Measurements from ENCODE around the gene SAP25. TPM values are rescaled to one million over a fixed set of nuclear protein-coding genes. Genes with fewer than 3 reads are reported as not detected.
A peak's percentile ranks its signal among the peaks of the same experiment; 100 is the strongest.

SAP25 gene
- total and polyA plus RNA-seq, 2 of the 8 experiments (the other 6 are each of a cell fraction or from before 2014, with no cell fraction given) = 3.6 to 5.8 TPM

DNA sequence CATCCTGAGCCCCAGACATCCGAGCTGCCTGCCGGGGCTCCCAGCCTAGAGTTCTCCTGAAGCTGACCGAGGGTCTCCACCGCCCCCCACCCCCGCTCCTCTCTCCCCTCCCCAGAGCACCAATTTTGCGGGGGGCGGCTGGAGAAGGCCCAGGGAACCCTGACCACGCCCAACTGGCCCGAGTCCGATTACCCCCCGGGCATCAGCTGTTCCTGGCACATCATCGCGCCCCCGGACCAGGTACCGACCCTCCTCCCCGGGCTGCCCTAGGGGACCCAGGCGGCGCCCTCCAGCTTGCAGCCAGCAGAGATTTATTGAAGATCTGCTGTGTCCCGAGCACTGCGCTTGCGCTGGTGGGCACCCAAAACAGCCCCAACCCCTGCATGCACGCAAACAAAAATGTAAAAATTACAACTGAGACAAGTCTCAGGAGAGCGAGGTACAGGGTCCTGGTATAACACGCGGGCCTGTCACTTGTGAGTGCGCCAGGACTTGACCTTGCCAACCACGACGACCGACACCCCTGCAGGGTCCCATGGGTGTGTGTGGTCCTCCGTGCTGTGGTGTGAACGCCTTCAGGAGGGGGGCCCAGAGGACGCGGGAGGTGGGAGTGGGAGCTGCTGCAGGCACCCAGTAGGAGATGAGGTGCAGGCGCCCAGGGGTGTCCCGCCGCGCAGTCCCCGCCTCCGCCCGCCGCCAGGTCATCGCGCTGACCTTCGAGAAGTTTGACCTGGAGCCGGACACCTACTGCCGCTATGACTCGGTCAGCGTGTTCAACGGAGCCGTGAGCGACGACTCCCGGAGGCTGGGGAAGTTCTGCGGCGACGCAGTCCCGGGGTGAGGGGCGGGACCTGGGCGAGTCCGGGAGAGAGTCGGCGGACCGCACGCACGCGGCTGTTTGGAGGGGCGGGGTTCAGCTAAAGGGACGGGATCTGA, 31.5 kb upstream of the SAP25 start (continued):
- TF ChIP-seq, protein P1, sequence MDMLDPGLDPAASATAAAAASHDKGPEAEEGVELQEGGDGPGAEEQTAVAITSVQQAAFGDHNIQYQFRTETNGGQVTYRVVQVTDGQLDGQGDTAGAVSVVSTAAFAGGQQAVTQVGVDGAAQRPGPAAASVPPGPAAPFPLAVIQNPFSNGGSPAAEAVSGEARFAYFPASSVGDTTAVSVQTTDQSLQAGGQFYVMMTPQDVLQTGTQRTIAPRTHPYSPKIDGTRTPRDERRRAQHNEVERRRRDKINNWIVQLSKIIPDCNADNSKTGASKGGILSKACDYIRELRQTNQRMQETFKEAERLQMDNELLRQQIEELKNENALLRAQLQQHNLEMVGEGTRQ (IDR thresholded peaks at IDR 0.05; ENCODE audit: low read length) = no peak
- no peak for TF ChIP-seq CHD2 (IDR thresholded peaks at IDR 0.05; ENCODE audit: low read length)
- no peak for TF ChIP-seq TBP (IDR thresholded peaks at IDR 0.05; ENCODE audit: low read depth, low read length)
- no peak for TF ChIP-seq GTF2F1 (IDR thresholded peaks at IDR 0.05; ENCODE audit: borderline replicate concordance, low read depth, low read length)
- TF ChIP-seq, protein P2, sequence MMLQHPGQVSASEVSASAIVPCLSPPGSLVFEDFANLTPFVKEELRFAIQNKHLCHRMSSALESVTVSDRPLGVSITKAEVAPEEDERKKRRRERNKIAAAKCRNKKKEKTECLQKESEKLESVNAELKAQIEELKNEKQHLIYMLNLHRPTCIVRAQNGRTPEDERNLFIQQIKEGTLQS (IDR thresholded peaks at IDR 0.05; ENCODE audit: insufficient read depth, low read depth, low read length) = no peak
- no peak for TF ChIP-seq CTBP2 (IDR thresholded peaks at IDR 0.05; ENCODE audit: borderline replicate concordance, insufficient read depth, insufficient read length, low read length)
- TF ChIP-seq ZNF274 (IDR thresholded peaks at IDR 0.05; ENCODE audit: borderline replicate concordance, extremely low read depth, low read length) = no peak
- no peak for TF ChIP-seq HDAC6 (IDR thresholded peaks at IDR 0.05; ENCODE audit: low read depth, low read length)
- TF ChIP-seq SIN3A (conservative IDR thresholded peaks at IDR 0.05 in 1 of 2, IDR thresholded peaks at IDR 0.05 in 1 of 2; ENCODE audit: low read depth in 1 of 2, low read length in 2 of 2) = peak in 1 of 2 experiments; percentile 10; a peak in 1 of 4 replicates
- TF ChIP-seq HDAC2 (IDR thresholded peaks at IDR 0.05; ENCODE audit: borderline replicate concordance in 1 of 2, low read depth in 2 of 2, low read length in 2 of 2) = no peak
- TF ChIP-seq CEBPB (IDR thresholded peaks at IDR 0.05; ENCODE audit: low read depth, low read length) = no peak
- TF ChIP-seq SIX5 (IDR thresholded peaks at IDR 0.05; ENCODE audit: low read depth, low read length) = no peak
- TF ChIP-seq ATF2 (IDR thresholded peaks at IDR 0.05; ENCODE audit: low read length) = no peak
- no peak for TF ChIP-seq MAFK (IDR thresholded peaks at IDR 0.05; ENCODE audit: low read depth, low read length)
- no peak for TF ChIP-seq SUZ12 (IDR thresholded peaks at IDR 0.05; ENCODE audit: low read length)
- TF ChIP-seq SP2 (IDR thresholded peaks at IDR 0.05; ENCODE audit: low read length) = no peak
- TF ChIP-seq ASH2L (IDR thresholded peaks at IDR 0.05; ENCODE audit: low read length) = no peak
- TF ChIP-seq BACH1 (IDR thresholded peaks at IDR 0.05; ENCODE audit: low read length) = no peak
- no peak for TF ChIP-seq TCF12 (IDR thresholded peaks at IDR 0.05; ENCODE audit: low read depth, low read length)
- TF ChIP-seq, protein P3, sequence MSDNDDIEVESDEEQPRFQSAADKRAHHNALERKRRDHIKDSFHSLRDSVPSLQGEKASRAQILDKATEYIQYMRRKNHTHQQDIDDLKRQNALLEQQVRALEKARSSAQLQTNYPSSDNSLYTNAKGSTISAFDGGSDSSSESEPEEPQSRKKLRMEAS (IDR thresholded peaks at IDR 0.05) = peak; percentile 66
